Measurements from ENCODE around the gene DMAC2. TPM values are rescaled to one million over a fixed set of nuclear protein-coding genes. Genes with fewer than 3 reads are reported as not detected.

DMAC2 gene
- total RNA-seq, 1 donor from 2014 or later = 28.0 TPM

DNA sequence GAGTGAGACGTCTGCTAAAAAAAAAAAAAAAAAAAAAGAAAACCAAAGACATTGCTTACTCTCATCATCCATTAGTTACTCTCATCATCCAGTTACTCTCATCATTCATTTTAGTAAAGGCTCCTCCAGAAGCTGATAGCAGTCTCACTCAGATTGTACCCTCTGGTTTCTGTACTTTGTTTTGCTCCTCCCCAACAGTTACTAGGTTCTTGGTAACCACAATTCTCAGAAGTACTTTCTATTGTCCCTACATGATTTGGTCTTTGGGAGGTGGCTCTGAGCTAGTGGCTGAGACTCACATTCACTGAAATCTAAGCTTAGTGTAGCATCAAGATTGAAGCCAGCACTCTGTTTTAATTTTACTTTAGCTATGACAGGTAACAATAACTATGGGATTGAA is 17.5 kb upstream of the DMAC2 start:
- no peak overlapping the region for H3K27ac Mint-ChIP-seq (ENCODE audit: unreplicated experiment)
- peaks cover 51% of the 10 kb centered on the region for H3K27me3 Mint-ChIP-seq (ENCODE audit: low read depth)
- TF ChIP-seq, protein P1, sequence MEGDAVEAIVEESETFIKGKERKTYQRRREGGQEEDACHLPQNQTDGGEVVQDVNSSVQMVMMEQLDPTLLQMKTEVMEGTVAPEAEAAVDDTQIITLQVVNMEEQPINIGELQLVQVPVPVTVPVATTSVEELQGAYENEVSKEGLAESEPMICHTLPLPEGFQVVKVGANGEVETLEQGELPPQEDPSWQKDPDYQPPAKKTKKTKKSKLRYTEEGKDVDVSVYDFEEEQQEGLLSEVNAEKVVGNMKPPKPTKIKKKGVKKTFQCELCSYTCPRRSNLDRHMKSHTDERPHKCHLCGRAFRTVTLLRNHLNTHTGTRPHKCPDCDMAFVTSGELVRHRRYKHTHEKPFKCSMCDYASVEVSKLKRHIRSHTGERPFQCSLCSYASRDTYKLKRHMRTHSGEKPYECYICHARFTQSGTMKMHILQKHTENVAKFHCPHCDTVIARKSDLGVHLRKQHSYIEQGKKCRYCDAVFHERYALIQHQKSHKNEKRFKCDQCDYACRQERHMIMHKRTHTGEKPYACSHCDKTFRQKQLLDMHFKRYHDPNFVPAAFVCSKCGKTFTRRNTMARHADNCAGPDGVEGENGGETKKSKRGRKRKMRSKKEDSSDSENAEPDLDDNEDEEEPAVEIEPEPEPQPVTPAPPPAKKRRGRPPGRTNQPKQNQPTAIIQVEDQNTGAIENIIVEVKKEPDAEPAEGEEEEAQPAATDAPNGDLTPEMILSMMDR (IDR thresholded peaks at IDR 0.05) = no peak
- DNase-seq (ENCODE audit: low spot score) = no peak
- H3K36me3 Mint-ChIP-seq (ENCODE audit: low read depth) = no peaks in the 10 kb centered on the region
- H3K4me3 Mint-ChIP-seq (ENCODE audit: unreplicated experiment) = no peak overlapping the region
- H3K4me1 Mint-ChIP-seq (ENCODE audit: low read depth) = no peaks in the 10 kb centered on the region
- H3K9me3 Mint-ChIP-seq (ENCODE audit: low read depth) = no peaks in the 10 kb centered on the region

DNA sequence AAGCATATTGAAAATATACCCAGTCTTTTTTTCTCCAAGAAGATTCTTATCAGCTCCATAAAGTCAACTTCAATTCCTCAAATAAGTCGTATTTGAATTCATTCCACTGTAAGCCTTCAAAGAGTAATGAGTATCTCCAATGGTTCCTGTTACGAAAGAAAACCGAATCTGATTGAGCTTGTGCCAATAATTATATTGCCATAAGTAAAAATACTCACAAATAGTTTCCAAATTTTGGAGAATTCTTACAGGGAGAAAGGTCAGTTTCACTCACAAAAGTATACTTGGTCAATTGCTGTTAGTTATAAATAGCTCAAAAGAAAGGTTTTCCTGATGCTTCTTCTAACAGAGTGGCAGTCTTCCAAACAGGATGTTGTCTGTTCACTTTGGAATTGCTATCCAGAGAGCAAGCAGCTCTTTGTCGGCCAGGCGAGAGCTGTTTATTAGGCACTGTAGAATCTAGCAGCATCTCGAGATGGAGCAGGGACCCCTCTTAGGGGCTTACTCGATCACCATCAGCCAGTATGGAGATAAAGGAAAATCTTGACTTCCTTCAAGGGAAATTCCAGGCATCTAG is 16.7 kb upstream of the DMAC2 start:
- Mint-ChIP-seq H3K4me1 (ENCODE audit: low read depth) (no peaks in the 10 kb centered on the region), H3K27me3 (ENCODE audit: low read depth) (peaks cover 46% of the 10 kb centered on the region), H3K4me3 (ENCODE audit: unreplicated experiment) (no peak overlapping the region), H3K27ac (ENCODE audit: unreplicated experiment) (no peak overlapping the region), H3K9me3 (ENCODE audit: low read depth) (no peaks in the 10 kb centered on the region), H3K36me3 (ENCODE audit: low read depth) (no peaks in the 10 kb centered on the region)
- TF ChIP-seq, protein P1 (IDR thresholded peaks at IDR 0.05) = no peak
- no peak for DNase-seq (ENCODE audit: low spot score)

DNA sequence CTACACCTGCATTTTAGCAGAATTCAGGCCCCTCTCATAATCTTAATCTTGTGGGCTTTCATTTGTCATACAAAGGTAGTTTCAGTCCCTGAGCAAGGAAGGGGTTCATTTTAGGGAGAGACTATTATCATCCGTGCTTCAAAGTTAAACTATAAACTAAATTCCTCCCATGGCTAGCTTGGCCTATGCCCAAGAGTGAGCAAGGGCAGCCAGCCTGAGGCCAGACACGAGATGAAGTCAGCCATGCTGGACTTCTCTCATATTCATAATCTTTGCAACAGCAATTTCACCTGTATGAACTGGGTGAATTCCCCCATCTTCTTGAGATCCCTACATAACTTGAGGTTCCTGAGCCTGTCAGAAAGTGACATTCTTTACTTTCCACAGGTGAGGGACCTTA is 16.2 kb upstream of the DMAC2 start:
- Mint-ChIP-seq H3K36me3 (ENCODE audit: low read depth) (no peaks in the 10 kb centered on the region), H3K9me3 (ENCODE audit: low read depth) (no peaks in the 10 kb centered on the region), H3K4me1 (ENCODE audit: low read depth) (no peaks in the 10 kb centered on the region), H3K27me3 (ENCODE audit: low read depth) (peaks cover 42% of the 10 kb centered on the region), H3K27ac (ENCODE audit: unreplicated experiment) (no peak overlapping the region), H3K4me3 (ENCODE audit: unreplicated experiment) (no peak overlapping the region)
- TF ChIP-seq, protein P1 (IDR thresholded peaks at IDR 0.05) = no peak
- DNase-seq (ENCODE audit: low spot score) = no peak

DNA sequence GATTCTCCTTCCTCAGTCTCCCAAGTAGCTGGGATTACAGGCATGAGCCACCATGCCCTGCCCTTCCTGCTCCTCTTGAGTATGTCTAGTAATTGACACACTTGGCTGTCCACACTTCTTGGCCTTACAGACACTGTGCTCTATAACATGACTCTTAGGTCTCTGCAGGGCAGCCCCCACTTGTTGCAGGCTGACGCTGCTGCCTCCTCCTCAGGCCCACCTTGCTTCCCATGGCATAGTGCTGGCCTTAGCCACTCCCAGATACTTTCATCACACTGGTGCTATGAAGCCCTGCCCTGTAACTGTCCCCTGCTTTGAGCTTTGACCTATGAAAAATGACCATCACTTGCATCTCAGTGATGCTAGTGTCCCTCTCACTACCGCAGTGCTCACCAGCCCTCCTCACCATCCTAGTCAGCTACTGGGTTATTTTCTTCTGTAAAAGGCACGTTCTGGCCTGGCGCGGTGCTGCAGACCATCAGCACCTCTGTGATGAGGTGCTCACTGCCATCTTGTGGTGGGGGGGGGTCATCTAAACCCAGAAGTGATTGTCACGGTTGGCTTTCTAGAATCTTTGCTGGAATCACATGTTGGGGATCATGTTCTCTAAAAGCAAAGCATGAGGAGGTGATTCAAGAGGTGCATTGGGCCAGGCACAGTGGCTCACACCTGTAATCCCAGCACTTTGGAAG is 13.0 kb upstream of the DMAC2 start:
- H3K4me1 Mint-ChIP-seq (ENCODE audit: low read depth) = peaks cover 4% of the 10 kb centered on the region
- no peak for DNase-seq (ENCODE audit: low spot score)
- no peak overlapping the region for H3K4me3 Mint-ChIP-seq (ENCODE audit: unreplicated experiment)
- peaks cover 30% of the 10 kb centered on the region for H3K27me3 Mint-ChIP-seq (ENCODE audit: low read depth)
- TF ChIP-seq, protein P1 (IDR thresholded peaks at IDR 0.05) = no peak
- H3K36me3 Mint-ChIP-seq (ENCODE audit: low read depth) = no peaks in the 10 kb centered on the region
- H3K27ac Mint-ChIP-seq (ENCODE audit: unreplicated experiment) = no peak overlapping the region
- no peaks in the 10 kb centered on the region for H3K9me3 Mint-ChIP-seq (ENCODE audit: low read depth)

DNA sequence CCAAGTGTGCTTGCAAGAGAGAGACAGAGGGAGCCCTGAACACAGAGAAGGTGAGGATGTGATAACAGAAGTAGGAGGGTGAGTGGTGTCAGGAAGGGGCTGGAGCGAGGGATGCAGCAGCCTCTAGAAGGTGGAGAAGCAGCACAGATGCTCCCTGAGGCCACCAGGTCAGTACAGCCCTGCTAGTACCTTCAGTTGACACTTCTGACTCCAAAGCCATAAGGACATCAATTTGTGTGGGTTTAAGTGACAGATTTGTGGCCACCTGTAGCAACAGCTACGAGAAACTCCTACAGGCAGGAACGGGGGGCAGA is 10.1 kb upstream of the DMAC2 start:
- Mint-ChIP-seq H3K27ac (ENCODE audit: unreplicated experiment) (no peak overlapping the region), H3K4me1 (ENCODE audit: low read depth) (peaks cover 4% of the 10 kb centered on the region), H3K9me3 (ENCODE audit: low read depth) (no peaks in the 10 kb centered on the region), H3K27me3 (ENCODE audit: low read depth) (peaks cover 26% of the 10 kb centered on the region), H3K36me3 (ENCODE audit: low read depth) (no peaks in the 10 kb centered on the region), H3K4me3 (ENCODE audit: unreplicated experiment) (no peak overlapping the region)
- TF ChIP-seq, protein P1 (IDR thresholded peaks at IDR 0.05) = no peak
- no peak for DNase-seq (ENCODE audit: low spot score)
